GM19035 (cell line): ENCODE results near the gene FURIN.
"Not testable (repeated sequence)": the region's sequence is repeated elsewhere in the genome, so short reads cannot be mapped to it uniquely, and the experiment has no call there.

Experiments
- ATAC-seq: cut with Tn5 transposase; IDR thresholded peaks from one replicate; pipeline ENCODE4 v1.9.1; 2021; ENCODE audit not compliant: unreplicated experiment

FURIN gene

GRCh38 chr15:90840954-90841353 lies 27.4 kb upstream of the FURIN start:
- no peak for ATAC-seq

- ATAC-seq: no peak
Measured at GRCh38 chr15:90844696-90845095, 23.7 kb upstream of the FURIN start.

DNA sequence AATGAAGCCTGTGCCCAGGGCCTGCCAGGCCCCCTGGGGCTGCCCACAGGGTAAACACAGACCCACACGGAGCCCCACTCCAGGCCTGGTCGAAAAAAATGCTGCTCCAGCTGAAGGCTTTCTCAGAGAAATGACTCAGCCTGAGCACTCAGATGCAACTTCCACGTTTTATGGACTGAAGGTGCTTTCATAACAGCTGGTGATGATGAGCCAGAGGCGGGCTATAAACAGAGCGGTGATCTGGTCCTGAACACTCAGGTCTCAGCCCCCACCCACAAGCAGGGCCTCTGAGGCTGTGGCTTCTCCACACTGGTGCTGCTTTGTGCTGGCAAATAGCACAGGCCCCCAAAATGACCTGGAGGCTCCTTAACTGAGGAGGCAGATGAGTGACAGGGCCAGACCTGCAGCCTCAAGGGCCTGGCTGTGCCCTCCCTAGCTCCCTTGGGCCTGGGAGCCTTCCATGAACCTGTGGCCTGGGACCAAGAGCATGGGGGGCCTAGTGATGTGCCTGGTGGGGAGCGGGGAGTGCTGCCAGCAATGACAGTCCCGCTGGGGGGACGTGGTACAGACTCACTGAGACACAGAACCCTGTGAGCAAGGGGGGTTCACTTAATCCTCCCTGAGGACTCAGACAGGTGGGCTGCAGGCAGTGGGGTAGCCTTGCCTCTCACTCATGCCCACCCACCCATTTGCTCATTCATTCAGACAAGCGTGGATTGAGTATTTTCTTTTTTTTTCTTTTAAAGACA lies 23.0 kb upstream of the FURIN start:
- peak; percentile 59 for ATAC-seq

- ATAC-seq: not testable (repeated sequence)
Measured at GRCh38 chr15:90849424-90849823, 19.0 kb upstream of the FURIN start.

GRCh38 chr15:90851114-90851513 lies 17.3 kb upstream of the FURIN start:
- no peak for ATAC-seq

DNA sequence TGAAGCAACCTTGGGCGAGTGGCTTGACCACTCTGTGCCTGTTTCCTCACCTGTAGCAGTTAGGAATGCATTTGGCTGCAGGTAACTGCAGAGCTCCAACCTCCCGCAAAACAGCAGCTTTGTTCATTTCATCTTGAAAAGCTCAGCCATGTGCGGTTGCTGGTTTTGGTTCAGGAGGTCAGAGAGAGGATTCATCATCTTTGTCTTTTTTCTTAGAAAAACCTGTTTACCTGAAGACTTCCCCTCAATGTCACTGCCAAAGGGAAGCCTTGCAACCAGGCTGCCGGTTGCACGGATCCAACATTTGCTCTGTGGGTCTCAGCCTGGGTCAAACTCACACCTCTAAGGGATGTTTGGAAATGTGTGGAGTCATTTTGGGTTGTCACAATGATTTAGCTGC lies 16.4 kb upstream of the FURIN start:
- no peak for ATAC-seq

DNA sequence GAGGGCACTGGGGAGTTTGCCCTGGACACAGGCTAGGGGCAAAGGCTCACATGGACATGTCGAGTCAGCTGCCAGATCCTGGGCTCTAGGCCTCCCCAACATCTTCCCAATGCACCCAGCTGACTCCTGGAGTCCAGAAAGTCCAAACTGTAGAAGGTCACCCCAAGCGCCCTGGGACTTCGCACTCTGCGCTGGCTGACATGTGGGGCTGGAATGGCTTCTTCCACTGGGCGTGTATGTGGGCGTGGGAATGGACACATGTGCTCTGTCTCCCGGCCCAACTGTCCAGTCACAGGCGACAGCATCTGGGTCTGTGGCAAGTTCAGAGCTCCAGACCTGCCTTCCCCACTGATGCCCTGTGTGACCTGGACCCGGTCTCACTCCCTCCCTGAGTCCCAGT lies 13.2 kb upstream of the FURIN start:
- ATAC-seq: no peak

GRCh38 chr15:90857337-90857736 lies 11.1 kb upstream of the FURIN start:
- ATAC-seq: no peak

DNA sequence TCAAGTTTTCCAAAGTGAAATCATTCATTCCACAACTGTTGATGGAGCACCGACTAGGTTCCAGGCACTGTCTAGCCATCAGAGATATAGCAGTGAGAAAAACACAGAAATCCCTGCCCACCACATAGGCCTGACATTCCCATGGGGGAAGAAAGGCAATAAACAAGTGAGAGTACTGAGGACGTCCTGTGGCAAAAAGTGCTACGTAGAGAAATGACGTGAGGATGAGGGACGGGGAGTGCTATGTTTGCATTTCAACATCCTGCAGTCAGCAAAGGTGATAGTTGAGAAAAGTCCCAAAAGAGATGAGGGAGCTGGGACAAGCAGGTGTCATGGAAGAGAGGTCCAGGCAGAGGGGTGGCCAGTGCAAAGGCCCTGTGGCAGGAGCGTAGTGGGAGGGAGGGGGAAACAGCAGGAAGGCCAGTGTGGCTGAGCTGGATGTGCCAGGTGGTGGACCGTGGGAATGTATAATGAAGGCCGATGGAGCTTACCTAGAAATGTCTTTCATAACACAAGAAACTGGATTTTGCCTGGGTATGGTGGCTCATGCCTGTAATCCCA lies 10.4 kb upstream of the FURIN start:
- no peak for ATAC-seq

GRCh38 chr15:90859234-90860131 lies 8.9 kb upstream of the FURIN start:
- no peak for ATAC-seq

GRCh38 chr15:90860450-90860849 lies 7.9 kb upstream of the FURIN start:
- no peak for ATAC-seq

DNA sequence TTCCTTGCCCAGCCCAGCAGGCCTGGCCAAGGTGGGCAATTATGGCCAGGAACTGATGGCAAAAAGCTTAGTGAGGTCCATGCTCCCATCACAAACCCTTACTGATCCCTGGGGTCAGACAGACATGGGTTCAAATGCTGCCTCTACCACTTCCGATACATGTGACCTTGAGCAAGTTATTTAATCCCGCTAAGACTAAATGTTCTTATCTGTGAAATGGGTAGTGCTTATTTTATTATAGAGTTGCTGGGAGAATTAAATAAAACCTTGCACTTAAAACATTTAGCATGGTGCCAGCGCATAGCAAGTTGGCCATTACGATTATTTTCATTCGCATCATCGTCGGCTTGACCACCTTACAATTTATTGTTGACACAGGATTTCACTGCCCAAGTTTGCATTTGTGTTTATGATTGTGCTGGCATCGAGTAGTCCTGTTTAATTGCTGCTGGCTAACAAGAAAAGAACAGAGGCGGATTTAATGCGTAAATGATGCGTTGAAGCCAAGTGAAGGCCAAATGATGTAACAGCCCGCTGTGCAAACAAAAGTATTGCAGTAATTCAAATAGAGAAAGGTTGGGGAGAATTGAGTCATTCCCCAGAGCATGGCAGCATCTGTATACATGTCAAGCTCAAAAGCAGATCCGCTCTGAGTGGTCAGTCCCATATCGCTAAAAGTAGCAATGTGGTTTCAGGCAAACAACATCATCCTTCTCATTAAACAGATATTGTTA lies 7.3 kb upstream of the FURIN start:
- no peak for ATAC-seq

DNA sequence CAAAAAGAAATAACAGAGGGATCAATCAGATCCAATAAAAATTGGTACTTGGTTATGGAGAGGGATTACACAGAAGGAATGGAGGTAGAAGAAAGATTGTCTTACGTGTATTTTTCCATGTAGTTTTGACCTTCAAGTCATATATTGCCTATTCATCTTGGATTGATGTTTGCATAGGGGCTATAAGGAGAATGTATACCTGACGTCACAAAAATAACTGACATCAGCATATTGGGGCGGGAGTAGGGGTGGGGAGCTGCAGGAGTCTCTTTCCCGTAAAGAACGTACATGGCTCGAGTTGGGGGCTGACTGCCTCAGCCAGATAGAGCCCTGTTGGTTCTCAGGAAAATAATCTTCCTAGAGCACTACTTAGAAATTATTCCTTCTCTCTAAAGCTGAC lies 5.9 kb upstream of the FURIN start:
- no peak for ATAC-seq

- no peak for ATAC-seq
Measured at GRCh38 chr15:90862964-90863778, 5.2 kb upstream of the FURIN start.

DNA sequence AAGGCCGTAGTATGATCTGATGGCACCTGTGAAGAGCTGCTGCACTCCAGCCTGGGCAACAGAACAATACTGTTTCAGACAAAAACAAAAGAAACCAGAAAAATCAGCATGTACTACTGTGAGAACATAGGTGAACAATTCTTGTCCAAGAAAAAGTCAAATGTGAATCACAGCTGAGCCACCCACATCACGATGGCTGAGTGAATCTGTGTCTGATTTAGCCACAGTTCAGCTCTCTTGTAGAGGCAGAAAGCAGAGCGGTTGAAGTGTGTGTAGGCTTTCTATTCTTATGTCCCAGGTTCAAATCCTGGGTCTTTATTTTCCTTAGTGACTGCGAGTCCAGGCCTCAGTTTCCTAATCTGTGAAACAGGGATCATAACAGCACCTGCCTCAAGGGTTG lies 4.4 kb upstream of the FURIN start:
- no peak for ATAC-seq

DNA sequence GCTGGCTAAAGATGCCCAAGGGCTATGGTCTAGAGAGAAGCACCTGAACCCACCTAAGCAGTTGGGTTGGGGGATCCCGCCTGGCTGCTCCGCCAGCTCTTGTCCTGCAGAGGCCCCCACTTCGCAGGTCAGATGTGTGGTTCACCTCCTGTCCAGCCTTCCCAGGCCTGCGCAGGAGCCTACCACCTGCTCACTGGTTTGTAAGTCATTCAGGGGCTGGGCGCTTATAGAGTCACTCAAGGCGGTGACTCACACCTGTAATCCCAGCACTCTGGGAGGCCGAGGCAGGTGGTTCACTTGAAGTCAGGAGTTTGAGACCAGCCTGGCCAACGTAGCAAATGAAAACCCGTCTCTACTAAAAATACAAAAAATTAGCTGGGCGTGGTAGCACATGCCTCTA lies 3.9 kb upstream of the FURIN start:
- ATAC-seq: no peak

- ATAC-seq: no peak
Measured at GRCh38 chr15:90865702-90866101, 2.7 kb upstream of the FURIN start.

DNA sequence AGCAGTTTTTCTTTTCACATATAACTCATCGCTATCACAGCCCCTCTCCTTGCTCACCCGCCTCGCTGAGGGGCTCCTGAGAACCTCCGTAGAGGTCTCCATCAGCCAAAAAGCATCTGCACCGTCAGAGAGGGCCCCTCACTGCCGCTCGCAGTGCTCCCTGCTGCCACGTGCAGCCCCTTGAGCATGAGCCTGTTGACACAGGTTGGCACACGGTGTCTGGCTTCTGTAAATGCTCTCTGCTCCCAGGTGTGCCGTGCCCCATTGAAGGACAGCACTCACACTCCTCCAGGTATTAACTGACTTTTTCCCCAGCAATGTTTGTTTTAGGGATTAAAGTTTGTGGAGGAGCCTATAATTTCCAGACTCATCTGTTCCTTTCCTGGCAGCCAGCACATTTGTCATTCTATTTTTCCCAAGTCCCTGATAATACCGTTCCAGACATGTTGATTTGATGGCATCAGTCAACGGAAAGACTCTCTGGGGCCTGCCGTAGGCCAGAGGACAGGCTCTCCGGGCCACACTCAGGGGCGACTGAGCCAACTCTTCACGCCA lies 2.1 kb upstream of the FURIN start:
- ATAC-seq: no peak

- no peak for ATAC-seq
Measured at GRCh38 chr15:90866800-90867199, 1.6 kb upstream of the FURIN start.

GRCh38 chr15:90869140-90869541 lies 753 bp downstream of the FURIN start:
- no peak for ATAC-seq
